ENCODE measurements around the gene IP6K3.

- TF ChIP-seq POLR2AphosphoS5 (IDR thresholded peaks at IDR 0.05; ENCODE audit: low read depth), result no peak
- TF ChIP-seq EZH2 (IDR thresholded peaks at IDR 0.05; ENCODE audit: low read depth, unreplicated experiment), result no peak
- TF ChIP-seq CTCF (conservative IDR thresholded peaks at IDR 0.05; ENCODE audit: low read depth in 2 of 2), result no peak
- TF ChIP-seq, protein P1, sequence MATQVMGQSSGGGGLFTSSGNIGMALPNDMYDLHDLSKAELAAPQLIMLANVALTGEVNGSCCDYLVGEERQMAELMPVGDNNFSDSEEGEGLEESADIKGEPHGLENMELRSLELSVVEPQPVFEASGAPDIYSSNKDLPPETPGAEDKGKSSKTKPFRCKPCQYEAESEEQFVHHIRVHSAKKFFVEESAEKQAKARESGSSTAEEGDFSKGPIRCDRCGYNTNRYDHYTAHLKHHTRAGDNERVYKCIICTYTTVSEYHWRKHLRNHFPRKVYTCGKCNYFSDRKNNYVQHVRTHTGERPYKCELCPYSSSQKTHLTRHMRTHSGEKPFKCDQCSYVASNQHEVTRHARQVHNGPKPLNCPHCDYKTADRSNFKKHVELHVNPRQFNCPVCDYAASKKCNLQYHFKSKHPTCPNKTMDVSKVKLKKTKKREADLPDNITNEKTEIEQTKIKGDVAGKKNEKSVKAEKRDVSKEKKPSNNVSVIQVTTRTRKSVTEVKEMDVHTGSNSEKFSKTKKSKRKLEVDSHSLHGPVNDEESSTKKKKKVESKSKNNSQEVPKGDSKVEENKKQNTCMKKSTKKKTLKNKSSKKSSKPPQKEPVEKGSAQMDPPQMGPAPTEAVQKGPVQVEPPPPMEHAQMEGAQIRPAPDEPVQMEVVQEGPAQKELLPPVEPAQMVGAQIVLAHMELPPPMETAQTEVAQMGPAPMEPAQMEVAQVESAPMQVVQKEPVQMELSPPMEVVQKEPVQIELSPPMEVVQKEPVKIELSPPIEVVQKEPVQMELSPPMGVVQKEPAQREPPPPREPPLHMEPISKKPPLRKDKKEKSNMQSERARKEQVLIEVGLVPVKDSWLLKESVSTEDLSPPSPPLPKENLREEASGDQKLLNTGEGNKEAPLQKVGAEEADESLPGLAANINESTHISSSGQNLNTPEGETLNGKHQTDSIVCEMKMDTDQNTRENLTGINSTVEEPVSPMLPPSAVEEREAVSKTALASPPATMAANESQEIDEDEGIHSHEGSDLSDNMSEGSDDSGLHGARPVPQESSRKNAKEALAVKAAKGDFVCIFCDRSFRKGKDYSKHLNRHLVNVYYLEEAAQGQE (IDR thresholded peaks at IDR 0.05; ENCODE audit: unreplicated experiment), result no peak
- no peak for TF ChIP-seq ZNF114 (CRISPR knock-in tag; IDR thresholded peaks at IDR 0.05)
- TF ChIP-seq CREB1 (CRISPR knock-in tag; IDR thresholded peaks at IDR 0.05; ENCODE audit: low read depth), result no peak
- no peak for TF ChIP-seq NANOG (IDR thresholded peaks at IDR 0.05; ENCODE audit: borderline replicate concordance)
Measured at GRCh38 chr6:33685411-33686224, 61.1 kb downstream of the IP6K3 start.

Data from GM23338 (cell line).